ENCODE results near the gene PLCD1.
A peak's percentile ranks its signal among the peaks of the same experiment; 100 is the strongest.
"Not testable (repeated sequence)": the region's sequence is repeated elsewhere in the genome, so short reads cannot be mapped to it uniquely, and the experiment has no call there.

Gene PLCD1

DNA sequence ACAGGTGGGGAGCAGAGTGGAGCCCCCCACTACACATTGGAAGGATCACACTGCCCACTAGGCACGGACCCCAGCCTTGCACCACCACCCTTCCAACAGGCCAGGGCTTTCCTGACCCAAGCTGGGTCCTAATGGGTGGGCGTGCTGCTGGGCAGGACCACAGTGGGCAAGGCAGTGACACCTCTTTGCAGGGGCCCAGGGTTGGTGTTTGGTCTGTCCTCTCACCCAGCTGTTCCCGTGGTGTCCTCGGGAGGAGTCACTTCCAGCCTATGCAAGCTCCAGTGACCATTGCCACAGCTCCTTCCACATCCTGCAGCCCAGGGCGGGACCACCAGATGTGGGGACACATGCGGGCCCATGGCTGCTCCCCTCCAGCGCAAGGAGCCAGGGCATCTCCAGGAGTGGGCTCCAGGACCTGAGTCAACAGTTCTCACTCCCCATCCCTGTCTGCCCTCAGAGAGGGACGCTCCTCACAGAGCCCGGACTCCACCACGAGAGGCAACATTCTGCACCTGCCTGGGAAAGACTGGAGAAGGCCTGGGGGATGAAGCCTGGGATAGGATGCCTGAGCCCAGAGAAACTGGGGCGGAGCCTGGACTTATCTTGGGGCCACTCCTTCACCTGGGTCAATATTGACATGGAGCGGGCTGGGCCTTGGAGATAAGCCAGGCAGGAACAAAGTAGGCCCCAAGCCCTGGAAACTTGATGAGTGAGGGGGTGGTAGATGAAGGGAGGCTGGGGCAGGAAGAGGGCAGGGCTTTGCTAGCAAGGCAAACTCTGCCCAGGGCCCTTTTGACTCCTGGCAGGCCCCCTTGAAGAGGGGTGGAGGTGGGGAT, 42.7 kb downstream of the PLCD1 start:
- DNase-seq (ENCODE audit: low read depth in 2 of 2), result no peak

DNA sequence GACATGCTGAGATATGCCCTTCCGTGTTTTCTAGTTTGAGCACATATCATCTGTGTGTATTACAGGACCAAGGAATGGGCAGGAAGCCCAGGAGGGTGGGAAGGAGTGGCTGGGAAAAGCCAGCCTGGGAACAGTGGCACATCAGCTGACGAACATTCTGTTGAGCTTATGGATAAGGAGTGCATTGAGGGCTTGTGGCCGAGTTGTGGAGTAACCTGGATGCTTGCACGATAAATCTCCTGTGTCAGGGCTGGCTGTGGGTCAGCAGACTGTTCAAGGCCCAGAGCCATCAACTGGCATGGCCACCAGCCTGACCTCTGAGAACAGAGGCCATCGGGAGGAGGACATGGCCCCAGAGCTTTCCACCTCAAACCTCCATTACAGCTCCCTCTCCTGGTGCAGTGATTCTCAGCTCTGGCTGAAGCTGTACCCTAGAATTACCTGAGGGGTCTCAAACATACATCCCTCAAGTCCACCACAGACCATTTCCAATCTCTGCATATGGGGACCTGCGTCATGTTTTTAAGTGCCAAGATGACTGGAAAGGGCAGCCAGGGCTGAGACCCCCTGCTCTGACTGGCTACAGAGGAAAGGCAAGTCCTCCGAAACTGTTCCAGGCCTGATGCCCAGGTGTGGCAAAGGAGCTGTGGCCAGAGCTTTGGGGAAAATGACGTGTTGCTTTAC, 43.7 kb downstream of the PLCD1 start:
- no peak for DNase-seq (ENCODE audit: low read depth in 2 of 2)

DNA sequence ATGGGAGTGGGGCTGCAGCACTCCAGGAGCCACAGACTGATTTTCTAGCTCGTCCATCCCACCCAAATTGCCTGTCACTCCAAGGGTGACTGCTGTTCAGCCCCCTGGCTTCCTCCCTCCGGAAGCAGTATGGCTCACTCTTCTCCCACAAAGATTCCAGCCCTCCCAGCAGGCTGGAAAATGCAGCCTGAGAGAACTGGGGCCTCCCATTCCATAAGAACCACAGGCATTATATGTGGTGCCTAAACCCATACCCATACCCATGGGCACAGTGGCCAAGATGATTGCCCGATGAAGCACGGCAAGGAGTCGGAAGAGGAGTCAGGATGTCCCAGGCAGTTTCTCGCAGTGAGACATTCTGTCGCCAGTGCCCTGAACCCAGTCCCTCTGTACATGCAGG, 44.8 kb downstream of the PLCD1 start:
- DNase-seq (ENCODE audit: low read depth in 2 of 2), result no peak

DNA sequence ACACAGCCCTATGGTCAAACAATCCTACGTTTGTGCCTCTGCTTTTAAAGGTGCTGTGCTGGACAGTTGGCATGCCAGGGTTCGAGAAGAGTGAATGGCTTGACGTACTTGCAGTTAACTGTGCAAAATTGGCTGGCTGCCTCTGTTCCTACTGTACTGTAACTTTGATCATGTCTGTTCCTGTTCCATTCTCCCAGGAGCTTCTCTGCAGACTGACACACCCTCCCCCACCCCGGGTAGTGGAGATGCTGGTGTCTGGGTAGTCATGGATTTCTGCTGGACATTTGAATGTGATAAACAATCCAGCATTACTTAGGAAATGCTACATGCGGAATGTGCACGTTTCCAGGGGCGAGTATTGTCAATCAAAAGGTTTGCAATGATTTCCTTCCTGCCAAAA, 45.4 kb downstream of the PLCD1 start:
- no peak for DNase-seq (ENCODE audit: low read depth in 2 of 2)

DNA sequence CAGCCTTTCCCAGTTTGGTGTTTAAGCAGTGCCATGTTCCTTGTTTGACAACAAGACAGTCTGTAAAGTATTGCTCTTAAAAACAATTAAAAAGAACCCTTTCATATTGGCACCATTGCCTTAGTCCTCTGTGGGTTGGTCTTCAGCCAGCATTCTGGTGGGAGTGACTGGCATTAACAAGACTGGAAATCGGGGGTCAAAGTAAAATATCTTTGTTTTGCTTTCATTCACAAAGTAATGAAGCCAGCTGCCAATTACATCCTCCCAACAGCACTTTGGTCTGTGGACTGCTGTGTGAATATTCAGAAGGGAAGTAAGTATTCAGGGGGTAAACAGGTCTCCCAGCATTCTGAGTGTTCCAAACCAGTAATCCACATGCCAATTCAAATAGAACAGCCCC, 47.1 kb downstream of the PLCD1 start:
- DNase-seq (ENCODE audit: low read depth in 2 of 2), result no peak

DNA sequence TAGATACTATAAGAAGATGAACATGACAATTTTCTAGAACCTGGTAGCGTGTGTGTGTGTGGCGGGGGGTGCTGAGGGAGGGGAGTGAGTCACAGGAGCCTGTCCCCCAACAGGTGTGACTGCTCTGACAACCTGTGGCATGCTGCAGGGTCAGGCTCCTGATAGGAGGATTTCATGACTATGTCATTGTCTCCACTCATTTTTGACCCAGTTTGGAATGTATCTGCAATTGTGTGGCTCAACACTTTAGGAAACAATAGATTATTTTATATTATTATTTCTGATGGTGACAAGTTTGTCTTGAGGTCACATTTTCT, 48.1 kb downstream of the PLCD1 start:
- DNase-seq (ENCODE audit: low read depth in 2 of 2), result no peak

DNA sequence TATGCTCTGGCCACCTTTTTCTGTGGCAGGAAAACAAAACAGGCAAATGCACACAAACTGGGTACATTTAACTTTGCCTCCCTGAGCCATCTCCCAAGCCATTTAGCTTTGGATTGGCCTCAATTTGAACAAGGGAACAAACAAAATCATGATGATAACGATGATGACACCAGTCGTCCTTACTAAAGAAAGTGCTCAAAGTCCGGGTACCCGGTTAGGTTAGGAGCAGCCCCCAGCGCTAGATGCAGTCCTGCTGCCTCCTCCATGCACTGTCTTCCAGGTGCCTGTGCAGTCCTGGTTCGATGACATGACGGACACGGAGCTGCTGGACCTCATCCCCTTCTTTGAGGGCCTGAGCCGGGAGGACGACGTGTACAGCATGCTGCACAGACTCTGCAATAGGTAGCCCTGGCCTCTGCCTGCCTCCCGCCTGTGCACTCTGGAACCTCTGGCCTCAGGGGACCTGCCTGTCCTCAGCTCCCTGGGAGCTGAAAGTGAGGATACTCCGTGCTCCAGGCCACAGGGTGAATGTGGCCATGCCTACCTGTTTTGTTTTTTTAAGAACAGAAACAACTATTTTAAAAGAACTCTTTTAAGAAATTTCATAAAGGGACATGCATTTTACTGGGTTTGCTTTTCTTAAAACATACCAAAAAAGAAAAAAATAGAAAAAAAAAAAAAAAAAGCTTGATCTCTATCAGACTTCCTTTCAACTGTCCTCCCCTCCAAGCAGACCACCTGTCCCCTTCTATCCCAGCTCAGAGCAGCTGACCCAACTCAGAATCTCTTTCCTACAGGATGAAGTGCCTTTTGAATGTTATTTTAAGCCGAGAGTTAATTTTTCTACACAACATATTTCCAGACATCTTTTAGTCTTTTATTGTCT, 48.7 kb downstream of the PLCD1 start:
- DNase-seq (ENCODE audit: low read depth in 2 of 2), result no peak

DNA sequence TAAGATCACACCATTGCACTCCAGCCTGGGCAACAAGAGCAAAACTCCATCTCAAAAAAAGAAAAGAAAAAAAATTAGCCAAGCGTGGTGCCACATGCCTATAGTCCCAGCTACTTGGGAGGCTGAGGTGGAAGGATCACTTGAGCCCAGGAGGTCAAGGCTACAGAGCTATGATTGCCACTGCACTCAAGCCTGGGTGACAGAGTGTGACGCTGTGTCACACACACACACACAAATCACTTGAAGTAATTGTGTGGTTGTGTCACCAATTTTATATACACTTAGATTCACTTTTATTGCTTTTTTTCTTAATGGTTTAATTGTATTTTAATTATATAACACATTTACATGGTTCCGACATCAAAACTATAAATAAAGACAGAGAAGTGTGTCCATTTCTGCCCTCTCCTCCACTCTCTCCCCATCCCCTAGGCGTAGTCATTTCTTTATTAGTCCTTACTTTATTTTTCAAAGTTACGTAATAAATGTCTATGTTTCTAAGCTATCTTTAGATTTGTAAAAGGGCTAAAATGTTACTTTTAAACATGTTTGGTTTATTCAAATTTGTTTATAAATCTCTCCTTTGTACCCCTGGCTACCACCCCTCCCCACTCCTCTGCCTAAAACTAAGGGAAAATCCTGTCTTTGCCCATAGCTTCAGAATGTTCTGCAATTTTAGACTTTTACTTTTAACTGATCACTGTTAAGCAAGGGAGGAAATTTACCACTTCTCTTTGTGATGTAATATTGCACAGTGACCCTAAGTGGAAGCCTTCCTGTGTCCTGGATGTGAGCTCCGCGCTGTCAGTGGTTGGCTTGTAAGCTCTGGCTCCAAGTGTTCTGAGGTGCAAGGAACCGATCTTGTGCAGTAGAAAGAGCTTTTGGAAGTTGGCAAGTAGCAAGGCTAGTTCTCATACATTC, 49.6 kb downstream of the PLCD1 start:
- DNase-seq (ENCODE audit: low read depth in 2 of 2), result no peak

DNA sequence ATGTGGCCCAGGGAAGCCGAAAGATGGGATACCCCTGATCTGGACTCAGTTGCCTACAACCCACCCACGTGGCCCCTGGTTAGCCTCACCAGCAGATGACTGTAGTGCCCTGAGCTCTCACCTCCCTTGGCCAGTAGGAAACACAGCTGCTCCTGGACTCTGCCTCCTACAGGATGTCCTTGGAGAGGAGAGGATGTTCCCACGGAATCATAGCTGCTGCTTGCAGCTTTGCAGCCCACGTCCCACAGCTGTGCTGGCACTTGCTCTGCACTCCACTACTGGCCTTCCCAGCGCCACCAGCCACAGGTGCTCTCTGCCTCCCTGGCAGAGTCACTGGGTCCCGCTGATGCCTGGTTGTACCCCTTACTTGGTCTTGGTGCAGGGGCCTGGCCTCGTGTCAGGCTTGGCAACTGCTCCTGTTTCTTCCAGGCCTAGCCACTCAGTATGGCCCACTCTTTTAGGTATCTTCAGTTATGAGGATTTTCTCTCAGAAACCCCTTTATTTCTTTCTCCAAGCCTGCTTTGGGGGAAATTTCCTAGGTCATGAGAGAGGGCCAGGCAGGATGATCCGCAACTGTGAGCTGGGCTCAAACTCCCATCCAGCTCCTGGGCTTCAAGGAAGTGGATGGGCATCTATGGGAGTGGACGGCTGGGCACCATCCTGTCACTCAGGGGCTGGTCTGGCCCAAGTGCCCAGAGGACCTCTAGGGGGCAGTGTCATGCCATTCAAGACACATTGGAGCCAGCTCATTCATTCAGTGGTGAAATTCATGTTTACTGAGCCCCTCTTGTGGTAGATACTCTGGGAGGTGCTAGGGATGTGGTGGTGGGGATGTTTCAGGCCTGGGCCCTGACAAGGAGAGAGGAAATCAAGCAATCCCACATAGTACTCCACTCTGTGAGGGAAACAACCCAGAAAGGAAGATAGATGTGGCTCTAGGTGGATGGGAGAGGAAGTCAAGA, 55.0 kb downstream of the PLCD1 start:
- DNase-seq (ENCODE audit: low read depth in 2 of 2), result peak; percentile 29 to 44

DNA sequence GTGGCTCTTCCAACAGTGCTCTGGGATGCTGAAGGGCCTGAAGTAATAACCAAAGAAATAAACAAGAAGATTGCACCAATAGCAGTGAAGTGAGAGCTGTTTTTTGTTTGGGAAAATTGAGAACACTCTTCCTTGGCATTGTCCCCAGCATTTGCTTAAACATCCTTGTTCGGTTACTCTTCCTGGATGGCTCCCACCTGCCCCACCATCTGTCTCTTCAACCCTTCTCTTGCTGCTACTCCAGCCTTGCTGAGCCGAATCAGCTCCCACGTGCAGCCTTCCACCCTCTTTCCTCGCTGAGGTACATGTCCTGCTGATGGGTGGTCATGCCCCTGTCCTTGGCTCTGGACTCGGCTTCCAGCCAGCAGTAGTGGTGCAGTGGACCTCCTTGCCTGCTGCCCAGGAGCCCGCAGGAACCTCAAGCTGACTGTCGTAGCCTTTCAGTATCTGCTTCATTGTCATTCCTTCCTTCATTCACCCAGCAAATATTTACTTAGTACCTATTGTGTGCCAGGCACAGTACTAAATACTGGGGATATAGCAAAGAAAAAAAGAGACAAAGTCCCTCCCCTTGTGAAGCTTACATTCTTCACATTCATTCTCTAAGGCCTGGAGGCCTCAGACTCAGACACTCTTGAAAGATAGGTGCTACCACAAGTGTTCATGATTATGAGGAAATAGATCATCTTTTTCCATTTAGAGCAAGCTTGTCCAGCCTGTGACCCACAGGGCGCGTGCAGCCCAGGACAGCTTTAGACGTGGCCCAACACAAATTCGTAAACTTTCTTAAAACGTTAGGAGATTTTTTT, 56.0 kb downstream of the PLCD1 start:
- no peak for DNase-seq (ENCODE audit: low read depth in 2 of 2)

DNA sequence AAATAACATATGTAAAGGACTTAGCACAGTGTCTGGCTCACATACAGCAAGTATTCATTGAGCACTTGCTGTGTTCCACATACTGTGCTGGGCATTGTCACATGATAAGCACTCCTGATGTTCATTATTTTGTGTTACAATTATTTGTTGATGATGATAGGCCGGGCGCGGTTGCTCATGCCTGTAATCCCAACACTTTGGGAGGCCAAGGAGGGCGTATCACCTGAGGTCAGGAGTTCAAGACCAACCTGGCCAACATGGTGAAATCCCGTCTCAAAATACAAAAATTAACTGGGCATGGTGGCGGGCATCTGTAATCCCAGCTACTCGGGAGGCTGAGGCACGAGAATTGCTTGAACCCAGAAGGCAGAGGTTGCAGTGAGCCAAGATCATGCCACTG, 57.4 kb downstream of the PLCD1 start:
- DNase-seq (ENCODE audit: low read depth in 2 of 2), result not testable (repeated sequence)

DNA sequence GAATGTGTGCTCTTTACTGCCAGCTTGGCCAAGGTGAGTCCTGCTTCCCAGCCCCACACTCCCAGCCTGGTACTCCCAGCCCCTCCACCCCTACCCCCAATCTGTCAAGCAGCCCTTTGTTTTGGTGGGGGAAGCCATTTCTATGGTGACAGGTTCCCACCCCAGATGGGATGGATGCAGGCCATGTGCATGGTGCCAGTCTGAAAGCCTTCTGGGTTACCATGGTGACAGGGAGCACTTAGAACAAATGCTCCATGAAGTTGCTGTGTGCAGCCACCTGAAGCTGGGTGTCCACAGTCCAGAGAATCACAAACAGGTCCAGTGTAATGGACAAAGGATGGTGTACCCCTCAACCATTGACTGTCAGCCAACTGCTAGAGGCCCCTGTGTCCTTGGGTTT, 58.0 kb downstream of the PLCD1 start:
- no peak for DNase-seq (ENCODE audit: low read depth in 2 of 2)

DNA sequence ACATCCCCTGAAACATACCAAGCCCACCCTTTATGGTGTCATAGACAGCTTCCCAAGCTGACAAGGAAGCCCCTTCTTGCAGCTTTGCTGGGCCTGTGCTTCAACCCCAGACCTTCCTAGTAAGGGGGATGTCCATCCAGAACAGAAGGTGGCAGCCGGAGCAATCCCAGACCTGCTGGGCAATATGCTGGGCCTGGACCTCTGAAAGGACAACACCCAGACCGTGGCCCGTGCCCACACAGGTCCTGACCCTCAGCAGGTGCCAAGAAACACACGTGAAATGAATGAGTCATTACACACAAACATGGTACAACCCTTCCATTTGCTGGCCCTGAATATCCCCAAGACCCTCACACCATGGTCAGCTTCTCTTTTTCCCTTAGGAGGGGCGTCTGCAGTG, 58.6 kb downstream of the PLCD1 start:
- DNase-seq (ENCODE audit: low read depth in 2 of 2), result no peak

DNA sequence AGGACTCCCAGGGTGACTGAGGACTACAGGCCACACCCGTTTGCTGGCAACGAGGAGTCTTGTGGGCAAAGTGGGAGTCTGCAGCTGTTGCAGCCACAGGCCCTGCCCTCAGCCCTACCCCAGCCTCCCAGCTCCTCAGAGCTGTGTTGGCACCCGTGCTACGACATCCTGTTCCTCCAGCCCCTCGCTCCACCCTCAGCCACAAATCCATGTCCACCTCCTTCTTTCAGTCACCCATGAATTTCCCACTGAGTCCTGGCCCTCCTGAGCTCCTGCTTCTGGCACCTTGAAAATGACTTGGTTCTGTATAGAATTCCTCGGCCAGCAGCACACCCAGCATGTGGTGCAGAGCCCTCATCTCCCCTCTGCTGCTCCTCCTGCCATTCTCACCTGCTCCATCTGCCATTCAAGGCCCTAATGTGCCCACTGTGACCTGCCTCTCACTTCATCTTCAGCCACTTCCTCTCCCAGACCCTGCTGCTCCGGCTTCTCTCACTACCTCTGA, 59.8 kb downstream of the PLCD1 start:
- no peak for DNase-seq (ENCODE audit: low read depth in 2 of 2)

DNA sequence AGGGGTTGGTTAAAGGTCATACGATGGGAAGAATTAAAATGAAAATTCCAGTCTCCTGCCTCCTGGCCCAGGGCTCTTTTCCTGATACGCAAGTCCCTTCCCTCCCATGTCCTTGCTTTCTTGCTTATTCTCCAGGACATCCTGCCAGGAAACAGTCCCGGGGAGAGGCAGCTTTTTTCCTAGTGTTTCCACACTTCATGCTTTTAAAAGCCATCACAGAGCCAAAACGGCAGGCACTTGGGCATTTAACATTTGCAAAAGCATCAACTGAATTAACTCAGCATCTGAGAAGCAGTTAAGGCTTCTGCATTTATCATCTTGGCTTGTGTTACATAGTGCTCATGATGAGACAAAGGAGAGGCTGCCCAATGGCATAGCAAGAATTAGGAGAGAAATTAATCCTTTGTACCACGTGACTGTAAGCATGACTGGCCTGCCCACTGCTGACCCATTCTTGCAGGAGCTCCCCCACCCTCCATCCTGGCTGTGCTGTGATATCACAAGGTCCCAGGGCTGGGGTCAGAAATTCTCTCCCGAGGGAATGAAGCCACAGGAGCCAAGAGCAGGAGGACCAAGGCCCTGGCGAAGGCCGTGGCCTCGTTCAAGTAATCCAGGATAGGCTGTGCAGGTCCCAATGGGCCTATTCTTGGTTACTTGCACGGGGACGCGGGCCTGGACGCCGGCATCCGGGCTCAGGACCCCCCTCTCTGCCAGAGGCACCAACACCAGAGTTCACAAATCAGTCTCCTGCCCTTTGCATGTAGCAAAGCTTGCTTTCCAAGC, 60.4 kb downstream of the PLCD1 start:
- DNase-seq (ENCODE audit: low read depth in 2 of 2), result no peak

DNA sequence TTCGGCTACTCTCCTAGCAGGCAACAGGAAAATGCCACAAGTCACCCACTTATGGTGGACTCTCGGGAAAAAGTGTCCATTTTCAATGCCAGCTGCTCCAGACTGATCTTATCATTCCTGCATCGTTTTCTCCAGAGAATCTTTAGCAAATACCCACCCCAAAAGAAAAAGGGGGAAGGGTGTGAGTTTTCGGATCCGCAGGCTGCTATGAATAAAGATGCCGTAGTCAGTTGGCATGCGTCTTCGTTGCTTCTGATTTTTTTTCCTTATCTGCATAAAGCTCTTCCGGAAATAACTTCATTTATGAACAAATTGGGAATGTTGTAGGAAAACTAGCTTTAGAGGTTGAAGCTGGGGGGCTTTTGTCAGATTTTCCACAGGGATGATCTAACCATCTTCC, 61.2 kb downstream of the PLCD1 start:
- DNase-seq (ENCODE audit: low read depth in 2 of 2), result no peak

DNA sequence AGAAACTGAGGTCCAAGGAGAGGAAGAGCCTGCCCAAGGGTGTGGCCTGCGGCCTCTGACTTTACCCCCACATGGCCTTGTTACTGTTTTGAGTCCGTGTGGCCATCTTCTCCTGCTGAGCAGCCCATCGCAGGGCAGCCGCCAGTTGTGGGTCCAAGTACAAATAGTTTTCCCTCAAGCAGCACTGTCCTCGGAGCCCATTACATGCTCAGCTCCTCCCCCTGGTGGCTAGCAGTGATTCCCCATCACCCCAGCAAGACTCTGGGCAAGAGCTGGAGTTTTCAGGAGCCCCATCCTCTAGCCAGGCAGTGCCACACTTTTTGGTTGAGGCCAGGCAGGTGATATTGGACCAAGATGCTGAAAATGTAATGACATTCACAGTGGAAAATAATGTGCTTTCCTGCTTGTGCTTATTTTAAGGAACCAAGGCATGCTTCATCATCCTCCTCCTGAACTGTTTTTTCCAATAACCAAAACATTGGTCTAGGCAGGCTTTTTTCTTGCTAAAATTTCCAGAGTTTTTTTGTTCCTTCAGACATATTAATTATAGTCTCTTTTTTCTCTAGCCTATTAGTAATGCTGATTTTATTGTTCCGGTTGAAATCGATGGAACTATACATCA, 62.1 kb downstream of the PLCD1 start:
- DNase-seq (ENCODE audit: low read depth in 2 of 2), result peak; percentile 15 to 20

DNA sequence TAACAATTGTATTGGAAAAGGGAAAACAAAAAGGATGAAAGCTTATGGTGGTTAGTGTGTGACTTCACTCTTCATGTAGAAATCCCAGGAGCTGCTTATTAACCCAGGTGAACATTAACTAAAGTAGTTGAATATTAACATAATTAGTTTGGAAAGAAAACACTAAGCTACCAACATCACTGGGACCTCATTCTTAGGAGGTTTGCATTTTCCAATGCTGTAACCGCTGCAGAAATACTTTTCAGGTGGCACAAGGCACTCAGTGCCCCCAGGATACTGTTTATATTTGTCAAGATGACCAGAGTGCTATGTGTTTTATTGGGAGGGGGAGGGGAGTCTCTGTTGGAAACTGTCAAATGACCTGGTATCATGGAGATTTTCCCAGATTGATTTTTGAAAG, 64.7 kb downstream of the PLCD1 start:
- DNase-seq (ENCODE audit: low read depth in 2 of 2), result no peak

Measured in stimulated activated CD8-positive, alpha-beta memory T cell treated with anti-CD3 and anti-CD28 coated beads, Interleukin-7, amount 100 ng/mL, for 4 hours (primary cell).